GM12878 (cell line): ENCODE data around the gene SELENBP1. TPM values are rescaled to one million over a fixed set of nuclear protein-coding genes. Genes with fewer than 3 reads are reported as not detected.

Experiments
- ATAC-seq: fragments of 200-7000 bp; cut with Tn5 transposase; 3 replicates; pipeline ENCODE4 v1.9.1; 2020; ENCODE audit warnings: mild to moderate bottlenecking, moderate library complexity
- BruUV-seq: library from RNA; stranded (reverse); fragments of 400-500 nt; replicated peaks from 2 replicates; lab custom pipeline; 2021; lab: Mats Ljungman, UMichigan
- CTCF ChIA-PET: fragments of 300-600 bp; sonication (Branson Sonifier 250); formaldehyde crosslinking; extraction: SDS; loops from one replicate; lab custom pipeline; 2021; ENCODE audit warnings: inconsistent platforms; lab: Yijun Ruan, JAX
- POLR2A ChIA-PET: fragments of 350-600 bp; formaldehyde crosslinking; extraction: SDS; loops from one replicate; lab custom pipeline; 2021; ENCODE audit warnings: inconsistent platforms; lab: Charles Lee
- RAD21 ChIA-PET: fragments of 300-600 bp; sonication (Branson Sonifier 250); formaldehyde crosslinking; loops from one replicate; lab custom pipeline; 2023; ENCODE audit warnings: antibody characterized with exemption; ENCODE audit not compliant: unreplicated experiment; lab: Charles Lee
- SMC1A ChIA-PET: fragments of 300-600 bp; sonication (Branson Sonifier 250); formaldehyde crosslinking; loops from one replicate; lab custom pipeline; 2023; ENCODE audit not compliant: unreplicated experiment, uncharacterized antibody; lab: Charles Lee
- DNase-seq: peaks from one replicate; pipeline ENCODE4 v3.0.0-alpha.2; 2011; ENCODE audit warnings: low read depth, low spot score
- FAIRE-seq: peaks from 3 replicates; lab custom pipeline; 2011; peaks lifted over from hg19 to GRCh38; lab: Jason Lieb, UNC
- H2AFZ ChIP-seq: 2 replicates; pipeline ENCODE4 v1.6.0; 2011; ENCODE audit warnings: low read depth, low read length, control low read depth; ENCODE audit not compliant: control insufficient read depth
- H3K27ac ChIP-seq: 2 replicates; pipeline ENCODE4 v1.5.1; 2011; ENCODE audit warnings: control low read depth; ENCODE audit not compliant: control insufficient read depth, insufficient read depth
- H3K27me3 ChIP-seq, 2 experiments: replicated peaks in 1 of 2; 2 replicates each; pipeline versions ENCODE4 v1.6.0 to v1.6.1; 2011; ENCODE audit warnings: low read length in 1 of 2; ENCODE audit not compliant: control insufficient read depth in 2 of 2, insufficient read depth in 2 of 2
- H3K36me3 ChIP-seq, 2 experiments: 2 replicates each; pipeline ENCODE4 v1.5.1; 2011; ENCODE audit warnings: low read length in 1 of 2; ENCODE audit not compliant: control insufficient read depth in 2 of 2, insufficient read depth in 2 of 2
- H3K4me1 ChIP-seq: 2 replicates; pipeline ENCODE4 v1.6.1; 2011; ENCODE audit warnings: mild to moderate bottlenecking, low read length, moderate library complexity, mixed read lengths; ENCODE audit not compliant: control insufficient read depth, insufficient read depth
- H3K4me2 ChIP-seq: 2 replicates; pipeline ENCODE4 v1.6.0; 2011; ENCODE audit warnings: control low read depth; ENCODE audit not compliant: control insufficient read depth, insufficient read depth
- H3K4me3 ChIP-seq: fragments of 200-600 bp; sonication (generic); 2 replicates; pipeline ENCODE4 v1.5.1; 2016
- H3K79me2 ChIP-seq: 2 replicates; pipeline ENCODE4 v1.6.0; 2011; ENCODE audit warnings: low read length; ENCODE audit not compliant: control insufficient read depth, insufficient read depth
- H3K9ac ChIP-seq: 2 replicates; pipeline ENCODE4 v1.8.0; 2011; ENCODE audit warnings: low read length, control low read depth, mixed read lengths; ENCODE audit not compliant: control insufficient read depth, insufficient read depth
- H3K9me3 ChIP-seq: replicated peaks from 3 replicates; pipeline ENCODE4 v1.5.1; 2011; ENCODE audit warnings: mild to moderate bottlenecking, low read length; ENCODE audit not compliant: control insufficient read depth, insufficient read depth
- H4K20me1 ChIP-seq: 2 replicates; pipeline ENCODE4 v1.6.0; 2011; ENCODE audit not compliant: control insufficient read depth, insufficient read depth
- MEF2B ChIP-seq: fragments of 450-650 bp; IDR thresholded peaks from 2 replicates; pipeline ENCODE4 v1.6.1; 2018; ENCODE audit warnings: mild to moderate bottlenecking, moderate library complexity; ENCODE audit not compliant: partially characterized antibody, poor library complexity, severe bottlenecking
- MTA3 ChIP-seq: IDR thresholded peaks from 2 replicates; pipeline ENCODE4 v1.6.1; 2012; ENCODE audit warnings: low read length, inconsistent platforms, borderline replicate concordance
- NR2C1 ChIP-seq: fragments of 450-650 bp; IDR thresholded peaks from 2 replicates; pipeline ENCODE4 v1.6.1; 2017; ENCODE audit warnings: antibody characterized with exemption, mild to moderate bottlenecking, moderate library complexity
- NR2F1 ChIP-seq: fragments of 450-650 bp; conservative IDR thresholded peaks from 2 replicates; pipeline ENCODE4 v1.6.1; 2017; ENCODE audit warnings: mild to moderate bottlenecking
- PAX8 ChIP-seq: fragments of 450-650 bp; IDR thresholded peaks from 2 replicates; pipeline ENCODE4 v1.6.1; 2017; ENCODE audit warnings: mild to moderate bottlenecking, moderate library complexity
- POU2F2 ChIP-seq: IDR thresholded peaks from 3 replicates; pipeline ENCODE4 v1.6.1; 2011; ENCODE audit warnings: low read depth, mild to moderate bottlenecking, low read length, borderline replicate concordance
- RAD51 ChIP-seq: fragments of 450-650 bp; IDR thresholded peaks from 2 replicates; pipeline ENCODE4 v1.6.1; 2016; ENCODE audit warnings: moderate library complexity, mild to moderate bottlenecking, inconsistent platforms
- RB1 ChIP-seq: fragments of 450-650 bp; formaldehyde crosslinking; IDR thresholded peaks from 2 replicates; pipeline ENCODE4 v1.6.1; 2017; ENCODE audit warnings: mild to moderate bottlenecking, borderline replicate concordance
- SMAD1 ChIP-seq: fragments of 450-650 bp; IDR thresholded peaks from 2 replicates; pipeline ENCODE4 v1.6.1; 2018; ENCODE audit warnings: mild to moderate bottlenecking, low read depth; ENCODE audit not compliant: partially characterized antibody
- ZSCAN29 ChIP-seq: fragments of 450-650 bp; IDR thresholded peaks from 2 replicates; pipeline ENCODE4 v1.6.1; 2017; ENCODE audit warnings: mild to moderate bottlenecking, moderate library complexity
- WGBS: methylation state at CpG from one replicate; pipeline ENCODE4 v1.1.6; 2016; ENCODE audit warnings: low lambda C conversion rate; ENCODE audit not compliant: insufficient replicate concordance, insufficient coverage; ENCODE audit errors: missing lambda C conversion rate; 5-methylcytosine and 5-hydroxymethylcytosine counted together
- in situ Hi-C: fragments of 300-500 bp; cut with MboI; formaldehyde crosslinking; loops from 9 replicates; pipeline ENCODE4 v1.14.3; 2018; ENCODE audit warnings: mixed read lengths
- intact Hi-C: fragments of 100-400 bp; cut with micrococcal nuclease; formaldehyde crosslinking; loops from one replicate; pipeline ENCODE4 v1.14.2; 2022; ENCODE audit not compliant: unreplicated experiment
- polyA plus RNA-seq, 11 experiments: library from polyadenylated mRNA; depleted of rRNA in 4 of 11; unstranded in 6 of 11; stranded (reverse) in 5 of 11; fragments of >200 nt; fragmentation: Nextera tagmentation in 4 of 11; fragmentation: Illumina TruSeq in 1 of 11; extraction: Ambion mirVana in 4 of 11; extraction: Trizol in 1 of 11; gene quantifications; 1 replicate in 1 of 11; 2 replicates in 10 of 11; pipeline versions ENCODE4 v1.2.1 to v1.2.3, GENCODE V29; 2011 to 2016; ENCODE audit warnings: inconsistent platforms in 2 of 11, missing spikeins in 2 of 11, low read depth in 1 of 11
- total RNA-seq, 4 experiments: library from RNA; depleted of rRNA in 3 of 4; stranded (reverse); fragments of >200 nt in 3 of 4; fragmentation: Illumina TruSeq in 1 of 4; extraction: Trizol in 1 of 4; gene quantifications; 2 replicates each; pipeline versions ENCODE4 v1.2.1 to v1.2.3, GENCODE V29; 2013 to 2021
- TF ChIP-seq, protein P1 (sequence below): fragments of 450-650 bp; IDR thresholded peaks from 2 replicates; pipeline ENCODE4 v1.6.1; 2017; ENCODE audit warnings: mild to moderate bottlenecking, moderate library complexity
- TF ChIP-seq, protein P2 (sequence below): fragments of 150-350 bp; IDR thresholded peaks from 2 replicates; pipeline ENCODE4 v1.6.1; 2014; ENCODE audit warnings: mild to moderate bottlenecking, low read depth, low read length
- TF ChIP-seq, protein P3 (sequence below): fragments of 450-650 bp; IDR thresholded peaks from 2 replicates; pipeline ENCODE4 v1.6.1; 2017; ENCODE audit warnings: low read depth, mild to moderate bottlenecking, moderate library complexity
- TF ChIP-seq, protein P4 (sequence below): IDR thresholded peaks from 2 replicates; pipeline ENCODE4 v1.6.1; 2011; ENCODE audit warnings: low read depth, mild to moderate bottlenecking, low read length, moderate library complexity, borderline replicate concordance; ENCODE audit errors: extremely low read depth

SELENBP1 gene
- total and polyA plus RNA-seq, 10 of the 15 experiments (the other 5 are each of a cell fraction or from before 2014, with no cell fraction given) = 0.41 TPM; not detected in 9

DNA sequence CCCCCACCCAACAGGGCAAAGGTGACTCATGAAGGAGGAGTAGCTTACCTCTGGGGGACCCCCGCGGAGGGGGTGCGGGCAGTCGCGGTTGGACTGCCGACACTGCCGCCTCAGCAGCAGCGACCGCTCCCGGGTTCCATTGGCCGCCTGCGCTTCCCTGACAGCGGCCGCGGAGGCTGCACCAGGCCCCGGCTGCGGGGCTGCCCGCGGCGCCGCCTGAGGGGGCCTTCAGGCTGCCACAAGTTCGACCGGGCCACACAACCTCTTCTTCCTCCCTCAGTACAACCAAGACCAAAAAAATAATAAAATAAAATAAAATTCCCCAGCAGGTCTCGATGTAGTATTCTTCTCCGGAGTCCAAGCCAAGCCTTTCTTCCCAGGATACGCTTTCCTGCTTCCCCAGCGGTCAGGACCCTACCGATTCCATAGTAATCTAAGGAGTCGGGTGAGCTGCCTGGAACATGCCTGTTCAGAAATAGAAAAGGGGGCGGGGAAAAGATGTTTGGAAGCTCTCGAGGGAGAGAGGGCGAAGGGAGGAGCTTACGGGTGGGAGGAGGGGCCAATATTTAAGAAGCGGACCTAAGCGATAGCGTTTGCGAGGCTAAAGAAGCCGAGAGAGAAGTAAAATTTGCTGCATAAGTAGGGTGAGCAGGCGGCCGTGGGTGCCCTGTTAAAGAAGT is 45.1 kb downstream of the SELENBP1 start, which contains the start of gene PI4KB:
TSS of gene PI4KB (minus strand) at position 194 of the 680 bp plus-strand sequence. CDS start 10,935 bp downstream, outside the sequence.
- Histone ChIP-seq H3K36me3 (no peaks in the 10 kb centered on the region; a peak in 1 of 4 replicates), H3K27me3 (no peaks in the 10 kb centered on the region), H3K9ac (peak within 1 kb of the TSS; percentile 89), H3K4me1 (peaks cover 9% of the 10 kb centered on the region; the same call in 1 of the 2 replicates), H4K20me1 (no peaks in the 10 kb centered on the region), H3K4me2 (peak within 1 kb of the TSS; percentile 77), H3K9me3 (no peaks in the 10 kb centered on the region), H3K27ac (peak within 1 kb of the TSS; percentile 95), H3K4me3 (peak within 1 kb of the TSS; percentile 74), H2AFZ (peak within 1 kb of the TSS; percentile 84), H3K79me2 (peaks cover 30% of the 10 kb centered on the region)
- ATAC-seq (peak; percentile 93), DNase-seq (peak; percentile 83), FAIRE-seq (peak; percentile 94)
- ChIA-PET SMC1A (interaction anchor here (0.8 to 6.8 kb wide), 18 partner anchors 9 to 117 kb away, joined by 3 to 75 read pairs (median 4); partner anchors contain the start of genes PSMB4, PSMD4, RFX5 and ZNF687), POLR2A (interaction anchor here (0.5 to 10.5 kb wide), 16 partner anchors 9 to 170 kb away, joined by 3 to 110 read pairs (median 4); partner anchors contain the start of genes PSMB4, RFX5, TNFAIP8L2 and VPS72), CTCF (interaction anchor here (0.6 to 14.4 kb wide), 12 partner anchors 12 to 369 kb away, joined by 3 to 189 read pairs (median 4); no protein-coding TSS in a partner anchor), RAD21 (interaction anchor here (0.6 to 3.8 kb wide), 20 partner anchors 11 to 964 kb away, joined by 3 to 37 read pairs (median 4); partner anchors contain the start of genes PSMB4, PSMD4, RFX5 and RPRD2)
- BruUV-seq = no TSS peak
- 2% methylated on average over 38 of the region's 40 CpGs for WGBS
- in situ Hi-C loops = no loop called here
- intact Hi-C loops = loop anchor here (2.0 to 5.0 kb wide), 2 partner anchors 45 to 130 kb away; partner anchors contain the start of genes PIP5K1A and ZNF687
- TF ChIP-seq NR2F1 (peak; percentile 56; the same call in 1 of the 2 replicates), SMAD1 (peak; percentile 27), RB1 (peak; percentile 26; the same call in 1 of the 2 replicates), ZSCAN29 (no peak), MEF2B (peak; percentile 66), PAX8 (no peak), NR2C1 (0 out of 2 replicates have a peak, but pooled peaks have one; percentile 17), RAD51 (0 out of 2 replicates have a peak, but pooled peaks have one; percentile 23), POU2F2 (0 out of 3 replicates have a peak, but pooled peaks have one; percentile 11), MTA3 (0 out of 2 replicates have a peak, but pooled peaks have one; percentile 26)
- TF ChIP-seq, protein P1, sequence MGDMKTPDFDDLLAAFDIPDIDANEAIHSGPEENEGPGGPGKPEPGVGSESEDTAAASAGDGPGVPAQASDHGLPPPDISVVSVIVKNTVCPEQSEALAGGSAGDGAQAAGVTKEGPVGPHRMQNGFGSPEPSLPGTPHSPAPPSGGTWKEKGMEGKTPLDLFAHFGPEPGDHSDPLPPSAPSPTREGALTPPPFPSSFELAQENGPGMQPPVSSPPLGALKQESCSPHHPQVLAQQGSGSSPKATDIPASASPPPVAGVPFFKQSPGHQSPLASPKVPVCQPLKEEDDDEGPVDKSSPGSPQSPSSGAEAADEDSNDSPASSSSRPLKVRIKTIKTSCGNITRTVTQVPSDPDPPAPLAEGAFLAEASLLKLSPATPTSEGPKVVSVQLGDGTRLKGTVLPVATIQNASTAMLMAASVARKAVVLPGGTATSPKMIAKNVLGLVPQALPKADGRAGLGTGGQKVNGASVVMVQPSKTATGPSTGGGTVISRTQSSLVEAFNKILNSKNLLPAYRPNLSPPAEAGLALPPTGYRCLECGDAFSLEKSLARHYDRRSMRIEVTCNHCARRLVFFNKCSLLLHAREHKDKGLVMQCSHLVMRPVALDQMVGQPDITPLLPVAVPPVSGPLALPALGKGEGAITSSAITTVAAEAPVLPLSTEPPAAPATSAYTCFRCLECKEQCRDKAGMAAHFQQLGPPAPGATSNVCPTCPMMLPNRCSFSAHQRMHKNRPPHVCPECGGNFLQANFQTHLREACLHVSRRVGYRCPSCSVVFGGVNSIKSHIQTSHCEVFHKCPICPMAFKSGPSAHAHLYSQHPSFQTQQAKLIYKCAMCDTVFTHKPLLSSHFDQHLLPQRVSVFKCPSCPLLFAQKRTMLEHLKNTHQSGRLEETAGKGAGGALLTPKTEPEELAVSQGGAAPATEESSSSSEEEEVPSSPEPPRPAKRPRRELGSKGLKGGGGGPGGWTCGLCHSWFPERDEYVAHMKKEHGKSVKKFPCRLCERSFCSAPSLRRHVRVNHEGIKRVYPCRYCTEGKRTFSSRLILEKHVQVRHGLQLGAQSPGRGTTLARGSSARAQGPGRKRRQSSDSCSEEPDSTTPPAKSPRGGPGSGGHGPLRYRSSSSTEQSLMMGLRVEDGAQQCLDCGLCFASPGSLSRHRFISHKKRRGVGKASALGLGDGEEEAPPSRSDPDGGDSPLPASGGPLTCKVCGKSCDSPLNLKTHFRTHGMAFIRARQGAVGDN = 0 out of 2 replicates have a peak, but pooled peaks have one; percentile 27
- TF ChIP-seq, protein P2, sequence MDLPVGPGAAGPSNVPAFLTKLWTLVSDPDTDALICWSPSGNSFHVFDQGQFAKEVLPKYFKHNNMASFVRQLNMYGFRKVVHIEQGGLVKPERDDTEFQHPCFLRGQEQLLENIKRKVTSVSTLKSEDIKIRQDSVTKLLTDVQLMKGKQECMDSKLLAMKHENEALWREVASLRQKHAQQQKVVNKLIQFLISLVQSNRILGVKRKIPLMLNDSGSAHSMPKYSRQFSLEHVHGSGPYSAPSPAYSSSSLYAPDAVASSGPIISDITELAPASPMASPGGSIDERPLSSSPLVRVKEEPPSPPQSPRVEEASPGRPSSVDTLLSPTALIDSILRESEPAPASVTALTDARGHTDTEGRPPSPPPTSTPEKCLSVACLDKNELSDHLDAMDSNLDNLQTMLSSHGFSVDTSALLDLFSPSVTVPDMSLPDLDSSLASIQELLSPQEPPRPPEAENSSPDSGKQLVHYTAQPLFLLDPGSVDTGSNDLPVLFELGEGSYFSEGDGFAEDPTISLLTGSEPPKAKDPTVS = no peak
- TF ChIP-seq, protein P3, sequence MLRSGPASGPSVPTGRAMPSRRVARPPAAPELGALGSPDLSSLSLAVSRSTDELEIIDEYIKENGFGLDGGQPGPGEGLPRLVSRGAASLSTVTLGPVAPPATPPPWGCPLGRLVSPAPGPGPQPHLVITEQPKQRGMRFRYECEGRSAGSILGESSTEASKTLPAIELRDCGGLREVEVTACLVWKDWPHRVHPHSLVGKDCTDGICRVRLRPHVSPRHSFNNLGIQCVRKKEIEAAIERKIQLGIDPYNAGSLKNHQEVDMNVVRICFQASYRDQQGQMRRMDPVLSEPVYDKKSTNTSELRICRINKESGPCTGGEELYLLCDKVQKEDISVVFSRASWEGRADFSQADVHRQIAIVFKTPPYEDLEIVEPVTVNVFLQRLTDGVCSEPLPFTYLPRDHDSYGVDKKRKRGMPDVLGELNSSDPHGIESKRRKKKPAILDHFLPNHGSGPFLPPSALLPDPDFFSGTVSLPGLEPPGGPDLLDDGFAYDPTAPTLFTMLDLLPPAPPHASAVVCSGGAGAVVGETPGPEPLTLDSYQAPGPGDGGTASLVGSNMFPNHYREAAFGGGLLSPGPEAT = peak; percentile 88
- TF ChIP-seq, protein P4, sequence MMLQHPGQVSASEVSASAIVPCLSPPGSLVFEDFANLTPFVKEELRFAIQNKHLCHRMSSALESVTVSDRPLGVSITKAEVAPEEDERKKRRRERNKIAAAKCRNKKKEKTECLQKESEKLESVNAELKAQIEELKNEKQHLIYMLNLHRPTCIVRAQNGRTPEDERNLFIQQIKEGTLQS = no peak
